ENCODE data around the gene COG5. TPM values are rescaled to one million over a fixed set of nuclear protein-coding genes. Genes with fewer than 3 reads are reported as not detected.

COG5 gene
- total RNA-seq, 2 donors from 2014 or later = 50.1 to 102 TPM

DNA sequence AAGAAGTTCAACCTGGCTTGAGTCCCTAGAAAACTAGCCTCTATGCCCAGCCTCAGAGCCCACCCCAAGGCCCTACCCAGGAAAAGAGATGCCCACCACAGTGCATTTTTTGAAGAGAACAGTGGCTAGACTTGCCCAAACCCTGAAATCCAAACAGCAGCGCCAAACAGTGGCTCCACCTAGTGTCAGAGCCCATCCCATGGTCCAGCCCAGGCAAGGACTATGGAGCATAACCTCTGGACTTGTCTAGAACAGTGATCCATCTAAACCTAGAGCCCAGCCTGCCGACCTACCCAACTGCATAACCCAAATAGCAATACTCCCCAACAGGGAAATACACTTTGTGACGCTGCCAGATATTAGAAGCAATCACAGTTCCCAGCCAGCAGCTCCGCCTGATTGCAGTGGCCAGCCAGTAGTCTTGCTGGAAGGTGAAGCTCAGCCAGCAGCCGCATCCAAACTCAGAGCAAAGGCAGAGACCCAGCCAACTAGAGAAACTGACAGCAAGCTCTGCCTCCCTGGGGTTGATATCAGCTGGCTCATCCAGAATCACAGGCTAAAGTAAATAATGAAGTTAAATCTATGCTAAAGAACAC, 350.4 kb downstream of the COG5 start:
- WGBS, 2 donors = 83 to 85% methylated on average over 5 of the region's 5 CpGs
- Histone ChIP-seq H3K36me3 (replicated peaks in 1 of 2; ENCODE audit: insufficient read depth in 1 of 2, low read depth in 2 of 2) (peaks cover 0 to 3% of the 10 kb centered on the region in 2 donors), H3K27me3 (no peaks in the 10 kb centered on the region), H3K27ac (no peak overlapping the region), H3K4me3 (no peak overlapping the region), H3K9me3 (no peaks in the 10 kb centered on the region), H3K4me1 (no peaks in the 10 kb centered on the region)
- DNase-seq (no peak), ATAC-seq (no peak)
- TF ChIP-seq POLR2A (IDR thresholded peaks at IDR 0.05) = no peak
- TF ChIP-seq, protein P1, sequence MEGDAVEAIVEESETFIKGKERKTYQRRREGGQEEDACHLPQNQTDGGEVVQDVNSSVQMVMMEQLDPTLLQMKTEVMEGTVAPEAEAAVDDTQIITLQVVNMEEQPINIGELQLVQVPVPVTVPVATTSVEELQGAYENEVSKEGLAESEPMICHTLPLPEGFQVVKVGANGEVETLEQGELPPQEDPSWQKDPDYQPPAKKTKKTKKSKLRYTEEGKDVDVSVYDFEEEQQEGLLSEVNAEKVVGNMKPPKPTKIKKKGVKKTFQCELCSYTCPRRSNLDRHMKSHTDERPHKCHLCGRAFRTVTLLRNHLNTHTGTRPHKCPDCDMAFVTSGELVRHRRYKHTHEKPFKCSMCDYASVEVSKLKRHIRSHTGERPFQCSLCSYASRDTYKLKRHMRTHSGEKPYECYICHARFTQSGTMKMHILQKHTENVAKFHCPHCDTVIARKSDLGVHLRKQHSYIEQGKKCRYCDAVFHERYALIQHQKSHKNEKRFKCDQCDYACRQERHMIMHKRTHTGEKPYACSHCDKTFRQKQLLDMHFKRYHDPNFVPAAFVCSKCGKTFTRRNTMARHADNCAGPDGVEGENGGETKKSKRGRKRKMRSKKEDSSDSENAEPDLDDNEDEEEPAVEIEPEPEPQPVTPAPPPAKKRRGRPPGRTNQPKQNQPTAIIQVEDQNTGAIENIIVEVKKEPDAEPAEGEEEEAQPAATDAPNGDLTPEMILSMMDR (IDR thresholded peaks at IDR 0.05) = no peak
- intact Hi-C loops (cut with DNase I) = no loop called here

DNA sequence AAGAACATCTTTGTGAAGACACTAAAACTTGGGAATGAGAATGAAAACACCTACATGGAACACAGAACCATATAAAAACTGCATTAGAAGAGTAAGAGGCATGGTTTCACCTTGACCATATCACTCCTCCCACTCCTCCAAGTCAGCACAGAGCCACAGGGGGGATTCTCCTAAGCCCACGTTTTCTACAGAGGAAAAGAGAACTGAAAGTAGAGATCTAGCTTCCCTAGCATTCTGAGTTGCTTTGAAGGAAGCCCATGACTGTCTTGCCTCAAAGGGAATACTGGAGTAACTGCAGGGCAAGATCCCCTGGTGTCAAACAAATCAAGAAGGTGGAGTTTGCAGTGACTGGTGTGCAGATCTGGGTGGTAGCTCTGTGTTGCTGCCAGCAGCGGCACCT, 351.0 kb downstream of the COG5 start:
- Histone ChIP-seq H3K27me3 (no peaks in the 10 kb centered on the region), H3K27ac (no peak overlapping the region), H3K36me3 (replicated peaks in 1 of 2; ENCODE audit: insufficient read depth in 1 of 2, low read depth in 2 of 2) (peaks cover 0 to 3% of the 10 kb centered on the region in 2 donors), H3K4me3 (no peak overlapping the region), H3K4me1 (no peaks in the 10 kb centered on the region), H3K9me3 (no peaks in the 10 kb centered on the region)
- DNase-seq (no peak), ATAC-seq (no peak)
- TF ChIP-seq, protein P1 (IDR thresholded peaks at IDR 0.05) = no peak
- intact Hi-C loops (cut with DNase I) = no loop called here
- WGBS, 2 donors = 77 to 82% methylated on average over 2 of the region's 2 CpGs

DNA sequence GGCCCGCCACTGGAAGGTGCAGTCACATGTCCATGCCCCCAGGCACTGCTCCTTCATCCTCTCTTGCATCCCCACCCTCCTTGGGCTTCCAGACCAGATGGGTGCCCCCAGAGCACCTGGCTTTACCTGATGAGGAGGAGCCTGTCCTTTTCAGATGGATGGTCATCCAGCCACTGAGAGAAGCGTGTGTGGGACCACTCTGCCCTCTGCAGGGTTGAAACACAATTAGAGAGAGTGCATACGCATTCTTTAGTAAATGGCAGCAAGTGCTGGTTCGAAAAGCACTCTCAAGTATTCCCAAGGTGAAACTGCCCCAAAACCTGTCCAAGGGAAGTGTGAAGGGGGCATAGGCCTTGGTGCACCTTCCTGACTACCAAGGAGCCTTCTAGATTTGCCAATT, 353.3 kb downstream of the COG5 start:
- 96 to 98% methylated on average over 4 of the region's 4 CpGs for WGBS, 2 donors
- no peaks in the 10 kb centered on the region for H3K9me3 ChIP-seq
- peaks cover 0 to 6% of the 10 kb centered on the region in 2 donors for H3K36me3 ChIP-seq (replicated peaks in 1 of 2; ENCODE audit: insufficient read depth in 1 of 2, low read depth in 2 of 2)
- H3K27me3 ChIP-seq = no peaks in the 10 kb centered on the region
- ATAC-seq = no peak
- no peak overlapping the region for H3K27ac ChIP-seq
- intact Hi-C loops (cut with DNase I) = no loop called here
- TF ChIP-seq POLR2A (IDR thresholded peaks at IDR 0.05) = no peak
- TF ChIP-seq, protein P1 (IDR thresholded peaks at IDR 0.05) = no peak
- no peak for DNase-seq
- no peak overlapping the region for H3K4me3 ChIP-seq
- H3K4me1 ChIP-seq = no peaks in the 10 kb centered on the region

DNA sequence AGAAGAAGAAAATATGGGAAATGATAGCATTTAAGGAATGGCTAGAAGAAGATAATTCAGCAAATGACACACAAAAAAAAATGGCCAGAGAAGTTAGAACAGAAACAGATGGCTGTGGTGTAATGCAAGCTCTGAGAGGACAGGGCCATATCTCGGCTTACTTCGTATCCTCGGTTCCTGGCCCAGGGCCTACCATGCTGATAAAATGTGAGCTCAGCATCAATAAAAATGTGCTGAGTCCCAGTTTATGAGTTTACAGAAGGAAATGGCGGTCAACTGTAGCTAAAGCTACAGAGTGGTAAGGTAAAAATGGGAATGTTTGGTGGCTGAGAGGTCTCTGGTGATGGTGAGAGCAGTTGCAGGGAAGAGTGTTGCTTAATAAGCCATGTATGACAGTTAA, 354.2 kb downstream of the COG5 start:
- H3K4me3 ChIP-seq = no peak overlapping the region
- H3K36me3 ChIP-seq (replicated peaks in 1 of 2; ENCODE audit: insufficient read depth in 1 of 2, low read depth in 2 of 2) = peaks cover 0 to 7% of the 10 kb centered on the region in 2 donors
- WGBS, 2 donors = 78 to 82% methylated on average over 4 of the region's 4 CpGs
- H3K27me3 ChIP-seq = no peaks in the 10 kb centered on the region
- H3K27ac ChIP-seq = no peak overlapping the region
- no peak for DNase-seq
- H3K9me3 ChIP-seq = no peaks in the 10 kb centered on the region
- H3K4me1 ChIP-seq = no peaks in the 10 kb centered on the region
- TF ChIP-seq POLR2A (IDR thresholded peaks at IDR 0.05) = no peak
- TF ChIP-seq, protein P1 (IDR thresholded peaks at IDR 0.05) = no peak
- no peak for ATAC-seq
- intact Hi-C loops (cut with DNase I) = no loop called here

DNA sequence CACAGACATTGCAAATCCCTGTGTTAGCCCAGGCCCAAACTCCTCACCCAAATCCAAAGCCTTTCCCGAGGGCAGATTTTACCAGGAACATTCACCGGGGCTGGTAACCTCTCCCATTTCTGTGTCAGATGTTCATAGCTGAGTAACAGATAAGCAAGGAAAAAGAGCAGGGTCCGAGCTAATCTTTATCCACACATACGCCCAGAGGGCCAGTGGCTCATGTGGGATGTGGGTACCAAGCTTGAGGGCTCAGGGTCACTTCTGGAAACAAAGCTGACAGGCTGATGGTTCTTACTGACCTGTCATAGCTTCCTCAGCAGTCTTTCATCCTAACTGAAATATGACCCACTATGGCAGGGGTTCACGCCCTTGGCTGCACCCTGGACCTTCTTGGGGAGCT, 355.2 kb downstream of the COG5 start:
- H3K4me3 ChIP-seq = no peak overlapping the region
- TF ChIP-seq, protein P1 (IDR thresholded peaks at IDR 0.05) = no peak
- no peak for TF ChIP-seq POLR2A (IDR thresholded peaks at IDR 0.05)
- intact Hi-C loops (cut with DNase I) = no loop called here
- peaks cover 0 to 10% of the 10 kb centered on the region in 2 donors for H3K36me3 ChIP-seq (replicated peaks in 1 of 2; ENCODE audit: insufficient read depth in 1 of 2, low read depth in 2 of 2)
- WGBS, 2 donors = 90 to 91% methylated on average over 5 of the region's 5 CpGs
- ATAC-seq (no peak), DNase-seq (no peak)
- no peaks in the 10 kb centered on the region for H3K4me1 ChIP-seq
- no peak overlapping the region for H3K27ac ChIP-seq
- H3K9me3 ChIP-seq = no peaks in the 10 kb centered on the region
- no peaks in the 10 kb centered on the region for H3K27me3 ChIP-seq
